B cell (primary cell): ENCODE data around the gene CD58. TPM values are rescaled to one million over a fixed set of nuclear protein-coding genes. Genes with fewer than 3 reads are reported as not detected.
"Not testable (repeated sequence)": the region's sequence is repeated elsewhere in the genome, so short reads cannot be mapped to it uniquely, and the experiment has no call there.

ENCODE experiments used
- ATAC-seq: fragments of 200-7000 bp; cut with Tn5 transposase; one replicate; pipeline ENCODE4 v1.10.0; 2021; ENCODE audit warnings: low read depth, mild to moderate bottlenecking, moderate number of reproducible peaks, moderate library complexity
- CTCF ChIA-PET: fragments of 350-600 bp; sonication (Branson Sonifier 250); formaldehyde crosslinking; loops from one replicate; lab custom pipeline; 2021; ENCODE audit warnings: antibody characterized with exemption, inconsistent platforms; lab: Charles Lee
- POLR2A ChIA-PET: fragments of 350-600 bp; sonication (Branson Sonifier 250); formaldehyde crosslinking; loops from one replicate; lab custom pipeline; 2021; ENCODE audit warnings: antibody characterized with exemption; lab: Charles Lee
- DNase-seq: peaks from one replicate; pipeline ENCODE4 v3.0.0; 2013
- H2AFZ ChIP-seq: 2 replicates; pipeline ENCODE4 v1.6.1; 2012; ENCODE audit warnings: mild to moderate bottlenecking, low read depth, low read length; ENCODE audit not compliant: insufficient read depth, poor library complexity, severe bottlenecking
- H3K27ac ChIP-seq, 2 donors: 1 replicate in 1 of 2; 2 replicates in 1 of 2; pipeline ENCODE4 v1.5.1; 2012 to 2013; ENCODE audit warnings: low read length in 2 of 2, mild to moderate bottlenecking in 2 of 2, moderate library complexity in 1 of 2
- H3K27me3 ChIP-seq, 4 experiments: fragments of 200-600 bp in 1 of 4; sonication (generic) in 1 of 4; replicated peaks in 1 of 4; 1 replicate in 2 of 4; 2 replicates in 2 of 4; pipeline versions ENCODE4 v1.6.1 to v1.7.0; 2013 to 2016; ENCODE audit warnings: low read length in 3 of 4, mild to moderate bottlenecking in 2 of 4, mixed read lengths in 1 of 4, moderate library complexity in 1 of 4; ENCODE audit not compliant: insufficient read depth in 4 of 4, control insufficient read depth in 3 of 4; ENCODE audit errors: control extremely low read depth in 1 of 4
- H3K36me3 ChIP-seq, 2 experiments: replicated peaks in 1 of 2; 1 replicate in 1 of 2; 2 replicates in 1 of 2; pipeline versions ENCODE4 v1.6.1 to v1.7.1; 2013; ENCODE audit warnings: low read length in 1 of 2; ENCODE audit not compliant: insufficient read depth in 2 of 2, control insufficient read depth in 1 of 2; ENCODE audit errors: control extremely low read depth in 1 of 2, extremely low read depth in 1 of 2
- H3K4me1 ChIP-seq, 2 donors: fragments of 200-600 bp in 1 of 2; sonication (generic) in 1 of 2; 1 replicate in 1 of 2; 2 replicates in 1 of 2; pipeline versions ENCODE4 v1.5.1 to v1.6.1; 2013 to 2017; ENCODE audit warnings: low read length in 2 of 2; ENCODE audit not compliant: control insufficient read depth in 2 of 2, insufficient read depth in 2 of 2
- H3K4me2 ChIP-seq: replicated peaks from 2 replicates; pipeline ENCODE3; 2012; ENCODE audit warnings: mild to moderate bottlenecking, low read depth, low read length; ENCODE audit not compliant: poor library complexity, severe bottlenecking
- H3K4me3 ChIP-seq, 5 experiments: fragments of 200-600 bp in 1 of 5; sonication (generic) in 1 of 5; 1 replicate in 3 of 5; 2 replicates in 2 of 5; pipeline versions ENCODE4 v1.5.1 to v1.7.0; 2011 to 2016; ENCODE audit warnings: low read length in 4 of 5, mild to moderate bottlenecking in 4 of 5, low read depth in 2 of 5, control low read depth in 1 of 5, moderate library complexity in 1 of 5; ENCODE audit not compliant: insufficient read depth in 1 of 5; ENCODE audit errors: control extremely low read depth in 1 of 5, extremely low read depth in 1 of 5
- H3K79me2 ChIP-seq: fragments of 200-600 bp; sonication (generic); one replicate; pipeline ENCODE4 v1.6.0; 2016; ENCODE audit warnings: low read length; ENCODE audit not compliant: control insufficient read depth, insufficient read depth
- H3K9ac ChIP-seq: fragments of 200-600 bp; sonication (generic); 2 replicates; pipeline ENCODE4 v1.6.1; 2017; ENCODE audit warnings: mild to moderate bottlenecking, low read length, moderate library complexity
- H3K9me3 ChIP-seq, 3 donors: one replicate each; pipeline versions ENCODE4 v1.6.1 to v1.7.1; 2013; ENCODE audit warnings: low read length in 2 of 3; ENCODE audit not compliant: control insufficient read depth in 2 of 3, insufficient read depth in 1 of 3; ENCODE audit errors: control extremely low read depth in 1 of 3
- H4K20me1 ChIP-seq: 2 replicates; pipeline ENCODE4 v1.6.0; 2012; ENCODE audit warnings: mild to moderate bottlenecking, low read length; ENCODE audit not compliant: insufficient read depth, control insufficient read depth, poor library complexity, severe bottlenecking
- H3K27ac Mint-ChIP-seq: one replicate; pipeline ENCODE4 v1.8.0; 2021; ENCODE audit warnings: mixed read lengths
- H3K27me3 Mint-ChIP-seq: one replicate; pipeline ENCODE4 v1.8.0; 2021; ENCODE audit warnings: mixed read lengths
- H3K4me1 Mint-ChIP-seq: one replicate; pipeline ENCODE4 v1.8.0; 2021; ENCODE audit warnings: mixed read lengths
- H3K4me3 Mint-ChIP-seq: one replicate; pipeline ENCODE4 v1.8.0; 2021; ENCODE audit warnings: mixed read lengths
- H3K9me3 Mint-ChIP-seq: one replicate; pipeline ENCODE4 v1.8.0; 2022; ENCODE audit warnings: mixed read lengths; ENCODE audit not compliant: insufficient read depth
- EZH2 ChIP-seq: IDR thresholded peaks from 2 replicates; pipeline ENCODE4 v1.6.1; 2012; ENCODE audit warnings: borderline replicate concordance, low read depth, mild to moderate bottlenecking, moderate library complexity, low read length; ENCODE audit not compliant: insufficient read depth, poor library complexity, severe bottlenecking
- WGBS: methylation state at CpG from one replicate; pipeline ENCODE4 v1.1.5; 2013; ENCODE audit warnings: missing lambda C conversion rate; ENCODE audit not compliant: insufficient coverage; 5-methylcytosine and 5-hydroxymethylcytosine counted together
- intact Hi-C: fragments of 100-400 bp; cut with micrococcal nuclease; formaldehyde crosslinking; loops from one replicate; pipeline ENCODE4 v1.10.0; 2022
- polyA minus RNA-seq: library from RNA; depleted of rRNA, polyadenylated mRNA; stranded (reverse); fragments of >200 nt; gene quantifications from 2 replicates; pipeline ENCODE4 v1.2.3, GENCODE V29; 2012
- polyA plus RNA-seq: library from polyadenylated mRNA; depleted of rRNA; stranded (reverse); fragments of >200 nt; gene quantifications from 2 replicates; pipeline ENCODE4 v1.2.3, GENCODE V29; 2012
- total RNA-seq, 2 donors: library from RNA; stranded (reverse); fragments of 120-200 nt in 1 of 2; gene quantifications; 1 replicate in 1 of 2; 2 replicates in 1 of 2; pipeline versions ENCODE4 v1.2.3 to v1.2.4, GENCODE V29; 2013 to 2022
- TF ChIP-seq, protein P1 (sequence below): fragments of 200-600 bp; IDR thresholded peaks from one replicate; pipeline ENCODE4 v1.8.0; 2022; ENCODE audit warnings: antibody characterized with exemption, mild to moderate bottlenecking

CD58 gene, protein sequence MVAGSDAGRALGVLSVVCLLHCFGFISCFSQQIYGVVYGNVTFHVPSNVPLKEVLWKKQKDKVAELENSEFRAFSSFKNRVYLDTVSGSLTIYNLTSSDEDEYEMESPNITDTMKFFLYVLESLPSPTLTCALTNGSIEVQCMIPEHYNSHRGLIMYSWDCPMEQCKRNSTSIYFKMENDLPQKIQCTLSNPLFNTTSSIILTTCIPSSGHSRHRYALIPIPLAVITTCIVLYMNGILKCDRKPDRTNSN
- total RNA-seq (47.1 and 47.6 TPM in 2 replicates), polyA plus RNA-seq (8.4 and 12.3 TPM in 2 replicates), polyA minus RNA-seq (7.3 and 8.0 TPM in 2 replicates)
- 13.8 TPM for total RNA-seq (2013)

DNA sequence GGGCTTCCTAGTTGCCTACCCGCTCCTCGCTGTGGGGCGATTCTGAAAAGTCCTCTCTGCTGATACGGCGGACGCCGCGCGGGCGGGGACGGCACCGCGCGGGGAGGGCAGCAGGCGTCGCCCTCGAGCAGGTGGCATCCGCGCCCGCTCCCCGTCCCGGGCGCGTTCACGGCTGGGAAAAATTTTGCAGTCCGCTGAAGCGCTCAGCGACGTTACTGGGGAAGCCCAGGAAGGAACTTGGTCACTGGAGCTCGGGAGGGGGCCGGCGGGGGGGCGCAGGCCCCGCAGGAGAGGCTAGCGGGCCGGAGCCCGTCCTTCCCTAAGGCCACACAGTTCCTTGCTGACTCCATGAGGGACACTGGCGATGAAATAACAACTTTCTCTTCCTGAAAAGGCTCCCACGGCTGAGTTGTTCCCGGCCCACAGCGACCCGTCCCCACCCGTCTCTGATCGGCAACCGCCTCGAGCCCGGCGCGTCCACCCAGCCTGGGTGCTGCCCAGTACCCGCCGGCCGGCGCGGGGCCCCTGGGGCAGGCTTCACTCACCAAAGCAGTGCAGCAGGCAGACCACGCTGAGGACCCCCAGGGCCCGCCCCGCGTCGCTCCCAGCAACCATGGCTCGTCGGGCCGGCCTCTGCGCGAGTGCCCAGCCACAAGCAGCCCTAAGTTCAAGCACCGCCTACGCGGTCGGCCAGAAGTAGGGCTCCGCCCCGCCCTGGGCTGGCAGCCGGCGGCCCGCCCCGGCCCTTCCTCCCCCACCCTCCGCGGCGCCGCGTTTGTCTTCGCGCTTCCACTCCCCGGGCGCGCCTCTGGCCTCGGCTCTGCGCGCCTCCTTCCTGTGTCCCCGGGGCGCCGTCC, at the start of gene CD58:
Gene CD58 (minus strand): TSS at position 669 of the 857 bp plus-strand sequence. CDS start 54 bp downstream, at position 615.
- intact Hi-C loops = loop anchor here (1.0 to 2.0 kb wide), 6 partner anchors 14 to 490 kb away; partner anchors contain the start of genes ATP1A1 and TTF2
- no peaks in the 10 kb centered on the region for H3K36me3 ChIP-seq
- peak within 1 kb of the TSS; percentile 94 for H3K27ac Mint-ChIP-seq
- ChIA-PET POLR2A (interaction anchor here (1.1 kb wide), 1 partner anchor 56 kb away, joined by 4 read pairs; no protein-coding TSS in a partner anchor), CTCF (interaction anchor here (0.7 to 4.8 kb wide), 5 partner anchors 13 to 102 kb away, joined by 3 to 69 read pairs (median 20); no protein-coding TSS in a partner anchor)
- no peaks in the 10 kb centered on the region for H3K9me3 ChIP-seq
- peak within 1 kb of the TSS; percentile 39 to 95 (median 91) for H3K4me3 ChIP-seq
- H3K4me1 ChIP-seq = peaks cover 9 to 33% of the 10 kb centered on the region in 2 donors
- H3K4me1 Mint-ChIP-seq = peaks cover 63% of the 10 kb centered on the region
- H3K27ac ChIP-seq = peak within 1 kb of the TSS; percentile 79 to 92
- peak within 1 kb of the TSS; percentile 82 for H2AFZ ChIP-seq
- peak within 1 kb of the TSS; percentile 85 for H3K9ac ChIP-seq
- peak within 1 kb of the TSS; percentile 96 for H3K4me3 Mint-ChIP-seq
- TF ChIP-seq EZH2 = no peak
- TF ChIP-seq, protein P1, sequence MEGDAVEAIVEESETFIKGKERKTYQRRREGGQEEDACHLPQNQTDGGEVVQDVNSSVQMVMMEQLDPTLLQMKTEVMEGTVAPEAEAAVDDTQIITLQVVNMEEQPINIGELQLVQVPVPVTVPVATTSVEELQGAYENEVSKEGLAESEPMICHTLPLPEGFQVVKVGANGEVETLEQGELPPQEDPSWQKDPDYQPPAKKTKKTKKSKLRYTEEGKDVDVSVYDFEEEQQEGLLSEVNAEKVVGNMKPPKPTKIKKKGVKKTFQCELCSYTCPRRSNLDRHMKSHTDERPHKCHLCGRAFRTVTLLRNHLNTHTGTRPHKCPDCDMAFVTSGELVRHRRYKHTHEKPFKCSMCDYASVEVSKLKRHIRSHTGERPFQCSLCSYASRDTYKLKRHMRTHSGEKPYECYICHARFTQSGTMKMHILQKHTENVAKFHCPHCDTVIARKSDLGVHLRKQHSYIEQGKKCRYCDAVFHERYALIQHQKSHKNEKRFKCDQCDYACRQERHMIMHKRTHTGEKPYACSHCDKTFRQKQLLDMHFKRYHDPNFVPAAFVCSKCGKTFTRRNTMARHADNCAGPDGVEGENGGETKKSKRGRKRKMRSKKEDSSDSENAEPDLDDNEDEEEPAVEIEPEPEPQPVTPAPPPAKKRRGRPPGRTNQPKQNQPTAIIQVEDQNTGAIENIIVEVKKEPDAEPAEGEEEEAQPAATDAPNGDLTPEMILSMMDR = peak; percentile 84
- H3K27me3 ChIP-seq = peaks cover 0 to 3% (median 0%) of the 10 kb centered on the region in 4 experiments
- ATAC-seq = peak; percentile 86
- under 1% methylated on average over 82 of the region's 90 CpGs for WGBS
- H4K20me1 ChIP-seq = no peaks in the 10 kb centered on the region
- no peaks in the 10 kb centered on the region for H3K27me3 Mint-ChIP-seq
- no peaks in the 10 kb centered on the region for H3K9me3 Mint-ChIP-seq
- H3K4me2 ChIP-seq = peak within 1 kb of the TSS; percentile 85
- H3K79me2 ChIP-seq = peaks cover 23% of the 10 kb centered on the region
- peak; percentile 89 for DNase-seq

DNA sequence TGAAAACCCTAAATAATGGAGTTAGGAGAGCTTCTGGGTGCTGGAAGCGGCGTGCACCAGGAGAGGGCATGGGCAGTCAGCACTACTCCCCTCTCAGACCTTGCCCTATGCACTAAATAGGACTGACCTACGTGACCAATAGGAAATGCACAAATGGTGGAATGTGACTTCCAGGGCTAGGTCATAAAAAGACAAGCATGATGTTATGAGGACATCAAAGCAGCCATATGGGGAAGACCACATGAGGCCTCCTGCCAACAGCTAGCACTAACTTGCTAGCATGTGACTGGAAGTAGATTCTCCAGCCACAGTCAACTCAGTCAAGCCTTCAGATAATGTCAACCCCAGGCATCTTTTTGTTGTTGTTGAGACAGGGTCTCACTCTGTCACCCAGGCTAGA, 49.6 kb upstream of the CD58 start:
- H3K27ac ChIP-seq, H3K27me3 Mint-ChIP-seq, POLR2A ChIA-PET, intact Hi-C loops, H3K27ac Mint-ChIP-seq, H3K9ac ChIP-seq, H3K36me3 ChIP-seq, ATAC-seq, H3K27me3 ChIP-seq, H3K9me3 Mint-ChIP-seq, CTCF ChIA-PET, H3K4me3 ChIP-seq, H3K4me3 Mint-ChIP-seq, H2AFZ ChIP-seq, H3K4me2 ChIP-seq, H4K20me1 ChIP-seq, H3K79me2 ChIP-seq, H3K4me1 ChIP-seq, DNase-seq, H3K4me1 Mint-ChIP-seq, H3K9me3 ChIP-seq: not testable (repeated sequence)
- no CpG with 5 or more reads among the region's 3 CpGs for WGBS

DNA sequence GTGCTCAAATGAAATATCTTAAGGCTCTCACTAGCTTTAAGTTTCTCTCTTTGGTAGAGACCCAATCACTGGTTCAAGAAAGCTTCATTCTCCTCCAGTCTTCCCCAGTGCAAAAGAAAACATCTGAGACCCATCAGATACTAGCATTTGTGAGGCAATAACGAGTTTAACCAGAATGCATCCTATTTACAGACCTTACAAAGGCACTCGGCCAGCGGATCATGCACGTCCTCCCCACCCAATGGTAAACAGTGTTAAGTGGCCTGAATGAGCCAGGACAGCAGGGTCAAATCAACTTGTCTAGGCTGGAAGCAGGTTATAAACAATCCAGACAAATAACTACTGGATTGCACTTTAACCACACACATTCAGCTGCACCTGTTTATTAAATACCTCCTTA, 48.3 kb upstream of the CD58 start:
- POLR2A ChIA-PET, H3K4me2 ChIP-seq, H4K20me1 ChIP-seq, intact Hi-C loops, H2AFZ ChIP-seq, H3K27ac ChIP-seq, H3K27me3 Mint-ChIP-seq, H3K4me1 ChIP-seq, H3K4me3 Mint-ChIP-seq, DNase-seq, H3K4me1 Mint-ChIP-seq, H3K9ac ChIP-seq, H3K79me2 ChIP-seq, ATAC-seq, H3K27me3 ChIP-seq, H3K27ac Mint-ChIP-seq, H3K9me3 Mint-ChIP-seq, H3K36me3 ChIP-seq, CTCF ChIA-PET, H3K4me3 ChIP-seq, H3K9me3 ChIP-seq: not testable (repeated sequence)
- 80% methylated on average over 4 of the region's 4 CpGs for WGBS
